HG03175 (cell line): ENCODE results near the gene EIF3L.

Experiments
- ATAC-seq: cut with Tn5 transposase; IDR thresholded peaks from one replicate; pipeline ENCODE4 v1.9.1; 2021; ENCODE audit warnings: mild to moderate bottlenecking, moderate library complexity; ENCODE audit not compliant: unreplicated experiment

Gene EIF3L

DNA sequence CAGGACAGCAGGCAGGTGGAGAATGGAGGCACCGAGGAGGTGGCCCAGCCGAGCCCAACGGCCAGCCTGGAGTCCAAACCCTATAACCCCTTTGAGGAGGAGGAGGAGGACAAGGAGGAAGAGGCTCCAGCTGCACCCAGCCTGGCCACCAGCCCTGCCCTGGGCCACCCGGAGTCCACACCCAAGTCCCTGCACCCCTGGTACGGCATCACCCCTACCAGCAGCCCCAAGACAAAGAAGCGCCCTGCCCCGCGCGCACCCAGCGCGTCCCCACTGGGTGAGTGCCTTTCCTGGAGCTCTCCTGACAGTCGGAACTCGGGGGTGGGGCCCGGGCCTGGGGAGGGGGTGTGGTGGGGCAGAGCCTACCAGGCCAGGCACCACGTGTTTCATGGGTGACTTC is 76.5 kb downstream of the EIF3L start:
- no peak for ATAC-seq

DNA sequence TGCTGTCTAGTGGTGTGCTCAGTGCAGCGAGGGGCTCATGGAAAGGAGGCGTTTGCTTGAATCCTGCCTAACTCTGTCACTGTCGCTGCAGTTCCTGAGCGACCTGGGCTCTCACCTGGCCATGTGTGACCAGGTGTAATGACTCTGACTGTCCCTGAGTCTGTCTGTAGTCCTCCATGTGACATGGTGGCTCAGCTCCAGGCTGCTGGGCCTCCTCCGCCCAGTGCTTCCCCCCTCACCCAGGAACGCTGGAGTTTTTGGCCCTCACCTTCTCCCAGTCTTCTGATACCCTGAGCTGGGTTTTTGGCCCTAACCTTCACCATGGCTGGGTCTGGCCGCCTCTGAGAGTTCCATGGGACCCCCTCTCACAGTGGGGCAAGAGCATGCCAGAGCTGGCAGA is 77.1 kb downstream of the EIF3L start:
- ATAC-seq: no peak

DNA sequence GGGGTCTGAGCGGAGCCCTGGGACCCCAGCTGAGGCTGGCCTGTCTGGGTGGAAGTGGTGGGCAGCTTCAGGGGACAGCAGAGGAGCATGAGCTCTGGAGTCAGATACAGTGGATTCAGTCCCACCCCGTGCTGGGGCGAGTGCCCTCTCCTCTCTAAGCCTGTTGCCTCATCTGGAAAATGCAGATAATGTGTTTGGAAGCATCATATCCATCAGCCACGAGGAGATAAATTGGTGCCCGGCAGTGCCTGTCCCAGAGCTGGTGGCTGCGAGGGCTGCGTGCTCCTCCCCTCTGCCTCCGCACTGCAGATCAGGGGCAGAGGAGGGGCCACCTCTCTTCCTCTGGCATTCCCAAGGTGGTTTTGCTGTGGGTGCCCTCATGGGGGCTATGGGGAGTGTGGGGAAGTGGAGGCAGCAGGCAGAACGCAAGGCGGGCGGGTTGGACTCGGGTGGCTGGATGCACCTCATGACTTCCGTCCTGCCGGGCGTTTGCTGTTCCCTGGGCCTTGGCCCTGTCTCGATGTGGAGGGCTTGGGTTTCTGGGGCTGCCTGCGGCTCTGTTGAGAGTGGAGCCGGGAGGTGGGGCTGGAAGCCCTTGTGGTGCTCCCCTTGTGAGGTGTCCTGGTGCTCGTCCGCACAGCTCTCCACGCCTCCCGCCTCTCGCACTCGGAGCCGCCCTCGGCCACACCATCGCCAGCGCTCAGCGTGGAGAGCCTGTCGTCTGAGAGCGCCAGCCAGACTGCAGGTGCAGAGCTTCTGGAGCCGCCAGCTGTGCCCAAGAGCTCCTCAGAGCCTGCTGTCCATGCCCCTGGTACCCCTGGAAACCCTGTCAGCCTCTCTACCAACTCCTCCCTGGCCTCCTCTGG is 77.8 kb downstream of the EIF3L start:
- ATAC-seq: no peak

DNA sequence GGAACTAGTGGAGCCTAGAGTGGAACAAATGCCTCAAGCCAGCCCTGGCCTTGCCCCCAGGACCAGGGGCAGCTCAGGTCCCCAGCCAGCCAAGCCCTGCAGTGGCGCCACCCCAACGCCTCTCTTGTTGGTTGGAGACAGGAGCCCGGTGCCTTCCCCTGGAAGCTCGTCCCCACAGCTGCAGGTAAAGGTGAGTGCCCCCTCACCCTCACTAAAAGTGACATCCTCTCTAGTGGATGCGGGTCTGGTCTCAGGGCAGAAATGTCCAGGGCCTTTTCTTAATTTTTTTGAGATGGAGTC is 78.4 kb downstream of the EIF3L start:
- no peak for ATAC-seq

GRCh38 chr22:37929390-37929789 is 80.2 kb downstream of the EIF3L start:
- no peak for ATAC-seq

DNA sequence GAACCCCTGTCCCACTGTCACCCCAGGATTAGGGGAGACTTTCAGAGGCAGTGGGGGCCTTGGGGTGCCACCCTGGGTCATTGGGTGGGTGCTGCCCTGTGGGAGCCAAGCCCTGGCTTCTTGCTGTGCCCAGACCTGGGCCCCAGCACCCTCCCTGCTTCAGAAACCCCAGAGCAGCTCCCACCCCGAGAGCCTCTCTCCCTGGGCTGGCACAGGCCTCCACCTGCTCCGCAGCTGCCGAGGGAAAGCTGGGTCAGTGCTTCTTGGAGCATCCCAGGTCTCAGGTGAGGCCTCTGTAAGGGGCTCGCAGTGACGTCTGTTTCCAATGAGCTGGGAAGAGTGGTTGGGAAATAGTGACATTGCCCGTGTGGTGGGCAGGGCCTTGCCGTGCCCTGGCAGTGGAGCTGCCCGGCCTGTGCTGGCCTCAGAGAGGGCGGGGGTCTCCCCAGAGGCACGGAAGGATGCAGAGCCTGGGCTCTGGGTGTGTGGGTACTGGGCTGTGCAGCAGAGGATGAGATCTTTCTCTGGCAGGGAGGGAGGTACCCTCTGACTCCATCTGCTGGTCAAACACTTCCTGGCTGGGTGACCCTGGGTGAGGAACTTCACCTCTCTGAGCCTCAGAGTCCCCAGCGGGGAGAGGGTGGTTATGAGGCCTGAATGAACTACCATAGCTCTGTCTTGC is 81.2 kb downstream of the EIF3L start:
- ATAC-seq: no peak

GRCh38 chr22:37930952-37931440 is 81.8 kb downstream of the EIF3L start:
- no peak for ATAC-seq

- no peak for ATAC-seq
Observed at GRCh38 chr22:37931893-37932389, 82.7 kb downstream of the EIF3L start.

DNA sequence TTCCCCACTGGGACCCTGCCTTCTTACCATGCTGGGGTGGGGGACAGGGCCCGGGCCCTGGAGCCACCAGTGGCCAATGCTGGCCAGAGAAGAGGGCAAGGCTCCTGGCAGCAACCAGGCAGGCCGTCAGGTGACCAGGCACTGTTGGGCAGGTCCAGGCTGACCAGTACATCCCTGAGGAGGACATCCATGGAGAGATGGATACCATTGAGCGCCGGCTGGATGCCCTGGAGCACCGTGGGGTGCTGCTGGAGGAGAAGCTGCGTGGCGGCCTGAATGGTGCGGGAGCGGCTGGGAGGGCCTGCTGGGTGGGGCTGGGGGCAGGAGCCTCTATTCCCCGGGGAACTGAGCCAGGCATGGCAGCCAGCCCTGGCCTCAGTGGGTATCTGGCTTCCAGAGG is 83.2 kb downstream of the EIF3L start:
- ATAC-seq: no peak

- no peak for ATAC-seq
Observed at GRCh38 chr22:37932821-37933578, 83.8 kb downstream of the EIF3L start.

GRCh38 chr22:37933711-37934376 is 84.6 kb downstream of the EIF3L start:
- peak; percentile 81 for ATAC-seq
